Mesendoderm (in vitro differentiated cells): Measurements from ENCODE around the gene TEX26.

Experiments used
- DNase-seq: peaks from one replicate; pipeline ENCODE4 v3.0.0; 2013
- H2AK5ac ChIP-seq: 2 replicates; pipeline ENCODE4 v1.6.1; 2013; ENCODE audit warnings: low read length, inconsistent platforms
- H2BK120ac ChIP-seq: 2 replicates; pipeline ENCODE4 v1.6.1; 2013; ENCODE audit warnings: low read depth, mild to moderate bottlenecking, low read length, moderate library complexity, mixed read lengths
- H2BK15ac ChIP-seq: replicated peaks from 2 replicates; pipeline ENCODE4 v1.6.1; 2013; ENCODE audit warnings: low read depth, mild to moderate bottlenecking, moderate library complexity
- H2BK5ac ChIP-seq: 2 replicates; pipeline ENCODE4 v1.6.1; 2013; ENCODE audit warnings: low read length, inconsistent platforms
- H3K18ac ChIP-seq: 2 replicates; pipeline ENCODE4 v1.6.1; 2013; ENCODE audit warnings: mild to moderate bottlenecking, low read length, mixed read lengths
- H3K23ac ChIP-seq: one replicate; pipeline ENCODE4 v1.6.1; 2013; ENCODE audit warnings: low read length
- H3K27ac ChIP-seq: 2 replicates; pipeline ENCODE4 v1.5.1; 2013; ENCODE audit warnings: low read depth, mild to moderate bottlenecking, inconsistent platforms, low read length, moderate library complexity
- H3K27me3 ChIP-seq: 2 replicates; pipeline ENCODE4 v1.6.1; 2013; ENCODE audit warnings: low read length, control low read depth, mild to moderate bottlenecking, inconsistent platforms; ENCODE audit not compliant: insufficient read depth, poor library complexity
- H3K36me3 ChIP-seq: 2 replicates; pipeline ENCODE4 v1.6.1; 2013; ENCODE audit warnings: low read length, inconsistent platforms; ENCODE audit not compliant: control insufficient read depth, insufficient read depth
- H3K4ac ChIP-seq: one replicate; pipeline ENCODE4 v1.6.1; 2013; ENCODE audit warnings: low read depth, mild to moderate bottlenecking, low read length, moderate library complexity
- H3K4me1 ChIP-seq: 2 replicates; pipeline ENCODE4 v1.6.1; 2013; ENCODE audit warnings: low read depth, low read length, inconsistent platforms; ENCODE audit not compliant: control insufficient read depth
- H3K4me2 ChIP-seq: 2 replicates; pipeline ENCODE4 v1.6.1; 2013; ENCODE audit warnings: low read length
- H3K4me3 ChIP-seq: 2 replicates; pipeline ENCODE4 v1.5.1; 2013; ENCODE audit warnings: mild to moderate bottlenecking, low read length
- H3K56ac ChIP-seq: one replicate; pipeline ENCODE4 v1.6.1; 2013; ENCODE audit warnings: low read length
- H3K79me1 ChIP-seq: 2 replicates; pipeline ENCODE4 v1.6.1; 2013; ENCODE audit warnings: low read length, inconsistent platforms
- H3K79me2 ChIP-seq: 2 replicates; pipeline ENCODE4 v1.6.1; 2013; ENCODE audit warnings: mild to moderate bottlenecking, low read length; ENCODE audit not compliant: control insufficient read depth, insufficient read depth
- H3K9ac ChIP-seq: 2 replicates; pipeline ENCODE4 v1.6.1; 2013; ENCODE audit warnings: low read length, inconsistent platforms
- H4K5ac ChIP-seq: one replicate; pipeline ENCODE4 v1.6.1; 2013; ENCODE audit warnings: low read length
- H4K8ac ChIP-seq: one replicate; pipeline ENCODE4 v1.6.1; 2013; ENCODE audit warnings: low read depth, mild to moderate bottlenecking, control low read depth, low read length, moderate library complexity
- WGBS: extraction: QIAGEN DNeasy Blood & Tissue Kit; methylation state at CpG from one replicate; pipeline ENCODE4 v1.1.7; 2013; ENCODE audit warnings: low lambda C conversion rate, missing lambda C conversion rate; ENCODE audit not compliant: insufficient coverage; ENCODE audit errors: extremely low coverage; 5-methylcytosine and 5-hydroxymethylcytosine counted together

TEX26 gene

DNA sequence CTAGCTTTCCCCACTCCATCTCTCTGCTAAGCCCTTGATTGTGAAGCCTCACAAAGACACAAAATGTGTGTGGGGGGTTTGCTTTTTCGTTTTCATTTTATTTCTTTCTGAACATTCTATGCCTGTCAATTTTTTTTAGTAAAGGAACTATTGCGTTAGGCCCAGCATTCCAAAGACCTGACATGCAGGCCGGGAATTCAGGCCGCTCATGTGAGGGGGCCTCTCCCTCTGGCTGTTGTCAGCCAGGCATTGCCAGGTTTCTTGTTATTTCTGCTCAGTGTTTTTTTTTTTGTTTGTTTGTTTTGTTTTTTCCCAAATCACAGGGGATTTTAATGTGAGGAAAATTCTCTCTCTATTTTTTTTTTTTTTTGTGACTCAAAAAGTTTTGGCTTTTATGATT lies 36.7 kb upstream of the TEX26 start:
- WGBS, result no CpG with 5 or more reads among the region's 4 CpGs
- H3K4me3 ChIP-seq, result no peak overlapping the region
- DNase-seq, result peak; percentile 83

DNA sequence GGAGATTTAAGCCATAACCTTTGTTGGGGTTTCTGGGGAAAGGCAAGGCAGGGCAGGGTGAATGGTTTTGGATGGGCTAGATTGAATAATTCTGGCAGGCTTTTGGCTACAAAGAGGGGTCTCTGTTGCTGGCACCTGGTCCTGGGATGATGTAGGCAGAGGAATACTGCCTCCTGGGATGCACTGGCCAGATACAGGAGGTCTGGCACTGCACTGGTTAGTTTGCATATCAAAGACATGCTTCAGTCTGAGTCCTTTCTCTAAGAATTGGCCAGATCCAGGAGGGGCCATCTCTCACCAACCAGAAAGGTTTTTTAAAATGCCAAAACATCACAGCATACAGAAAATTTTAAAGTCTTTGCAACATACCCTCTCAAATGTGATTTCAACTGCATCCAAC lies 34.4 kb upstream of the TEX26 start:
- H3K27ac ChIP-seq, result no peak overlapping the region
- H2BK15ac ChIP-seq, result no peak overlapping the region
- H3K36me3 ChIP-seq, result no peaks in the 10 kb centered on the region
- DNase-seq, result peak; percentile 39
- no peak overlapping the region for H4K8ac ChIP-seq
- no peak overlapping the region for H3K23ac ChIP-seq
- H4K5ac ChIP-seq, result no peak overlapping the region
- H3K27me3 ChIP-seq, result no peaks in the 10 kb centered on the region
- no peak overlapping the region for H2AK5ac ChIP-seq
- no peaks in the 10 kb centered on the region for H3K79me2 ChIP-seq
- no peak overlapping the region for H2BK120ac ChIP-seq
- H3K4me1 ChIP-seq, result no peaks in the 10 kb centered on the region
- no peak overlapping the region for H3K4me3 ChIP-seq
- H2BK5ac ChIP-seq, result no peak overlapping the region
- no peak overlapping the region for H3K56ac ChIP-seq
- H3K18ac ChIP-seq, result no peak overlapping the region
- H3K4ac ChIP-seq, result no peak overlapping the region
- H3K79me1 ChIP-seq, result no peaks in the 10 kb centered on the region
- H3K4me2 ChIP-seq, result no peak overlapping the region
- H3K9ac ChIP-seq, result no peak overlapping the region

More for the DNA sequence above, 36.7 kb upstream of the TEX26 start:
- Histone ChIP-seq H3K4ac (no peak overlapping the region), H4K5ac (no peak overlapping the region), H3K27me3 (no peaks in the 10 kb centered on the region), H3K23ac (no peak overlapping the region), H3K56ac (no peak overlapping the region), H3K79me1 (no peaks in the 10 kb centered on the region), H3K36me3 (no peaks in the 10 kb centered on the region), H2BK120ac (no peak overlapping the region), H4K8ac (no peak overlapping the region), H3K4me1 (no peaks in the 10 kb centered on the region), H3K18ac (no peak overlapping the region), H3K27ac (no peak overlapping the region), H3K79me2 (no peaks in the 10 kb centered on the region), H2AK5ac (no peak overlapping the region), H3K9ac (no peak overlapping the region), H2BK15ac (no peak overlapping the region), H3K4me2 (no peak overlapping the region), H2BK5ac (no peak overlapping the region)

DNA sequence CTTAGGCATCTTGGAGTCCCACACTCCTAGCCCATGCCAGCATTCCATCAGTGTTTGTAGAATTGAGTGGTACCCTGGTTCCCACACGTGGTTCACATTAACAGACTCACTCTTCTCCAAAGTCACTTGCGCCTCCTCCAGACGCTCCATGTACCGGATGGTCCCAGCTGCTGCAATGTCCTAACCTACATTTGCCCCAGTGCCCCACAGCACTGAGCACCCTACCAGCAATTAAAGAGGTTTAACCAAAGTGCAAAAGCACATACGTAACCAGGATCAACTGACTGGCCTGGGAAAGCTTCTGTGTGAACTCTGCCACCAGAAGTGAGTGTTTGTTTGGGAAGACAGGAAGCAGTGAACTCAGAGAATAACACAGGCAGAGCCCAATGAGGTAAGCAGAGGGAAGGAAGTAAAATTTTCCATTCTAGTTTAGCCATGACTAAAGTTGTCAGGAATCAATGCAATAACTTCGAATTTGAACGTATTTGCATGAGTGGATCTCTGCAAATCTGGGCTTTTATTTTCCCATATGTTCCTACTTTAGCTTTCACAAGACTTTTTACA lies 33.7 kb upstream of the TEX26 start:
- Histone ChIP-seq H2BK120ac (no peak overlapping the region), H3K4me3 (no peak overlapping the region), H3K18ac (peak overlapping the region; percentile 24)

DNA sequence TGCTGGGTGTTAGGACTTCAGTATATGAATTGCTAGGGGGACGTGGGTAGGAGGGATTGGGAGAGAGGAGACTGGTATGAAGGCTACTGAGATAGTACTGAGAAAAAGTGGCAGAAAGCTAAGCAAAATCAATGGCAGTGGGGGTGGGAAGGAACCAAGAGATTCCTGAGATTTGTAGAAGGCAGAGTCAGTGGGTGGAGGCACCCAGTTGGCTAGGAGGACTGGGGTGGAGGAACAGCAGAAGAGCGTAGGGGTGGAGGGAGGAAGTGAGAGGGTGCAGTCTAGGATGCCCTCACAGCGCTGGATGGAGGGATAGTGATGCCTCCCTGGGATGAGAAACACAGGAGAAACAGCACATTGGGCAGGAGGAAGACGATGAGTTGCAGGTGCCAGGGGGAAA lies 32.0 kb upstream of the TEX26 start:
- Histone ChIP-seq H4K8ac (no peak overlapping the region), H3K4me2 (no peak overlapping the region), H2BK120ac (no peak overlapping the region), H2BK15ac (no peak overlapping the region), H3K36me3 (no peaks in the 10 kb centered on the region), H3K56ac (no peak overlapping the region), H3K4me1 (no peaks in the 10 kb centered on the region), H3K79me1 (no peaks in the 10 kb centered on the region), H2BK5ac (no peak overlapping the region), H3K4me3 (no peak overlapping the region), H4K5ac (no peak overlapping the region), H3K23ac (no peak overlapping the region), H3K9ac (no peak overlapping the region), H2AK5ac (no peak overlapping the region), H3K27ac (no peak overlapping the region), H3K27me3 (peaks cover 2% of the 10 kb centered on the region), H3K79me2 (no peaks in the 10 kb centered on the region), H3K18ac (no peak overlapping the region), H3K4ac (no peak overlapping the region)
- no CpG with 5 or more reads among the region's 4 CpGs for WGBS
- no peak for DNase-seq

More for the DNA sequence above, 33.7 kb upstream of the TEX26 start:
- H3K27me3 ChIP-seq, result no peaks in the 10 kb centered on the region
- H2BK15ac ChIP-seq, result no peak overlapping the region
- no peak overlapping the region for H4K8ac ChIP-seq
- H3K36me3 ChIP-seq, result no peaks in the 10 kb centered on the region
- no peak overlapping the region for H3K23ac ChIP-seq
- no peak overlapping the region for H3K4ac ChIP-seq
- no peak overlapping the region for H3K56ac ChIP-seq
- H2BK5ac ChIP-seq, result no peak overlapping the region
- no peak overlapping the region for H4K5ac ChIP-seq
- H3K27ac ChIP-seq, result no peak overlapping the region
- H3K79me2 ChIP-seq, result no peaks in the 10 kb centered on the region
- DNase-seq, result peak; percentile 33
- no peak overlapping the region for H3K4me2 ChIP-seq
- H3K9ac ChIP-seq, result no peak overlapping the region
- no CpG with 5 or more reads among the region's 7 CpGs for WGBS
- H3K79me1 ChIP-seq, result no peaks in the 10 kb centered on the region
- no peak overlapping the region for H2AK5ac ChIP-seq
- H3K4me1 ChIP-seq, result no peaks in the 10 kb centered on the region

DNA sequence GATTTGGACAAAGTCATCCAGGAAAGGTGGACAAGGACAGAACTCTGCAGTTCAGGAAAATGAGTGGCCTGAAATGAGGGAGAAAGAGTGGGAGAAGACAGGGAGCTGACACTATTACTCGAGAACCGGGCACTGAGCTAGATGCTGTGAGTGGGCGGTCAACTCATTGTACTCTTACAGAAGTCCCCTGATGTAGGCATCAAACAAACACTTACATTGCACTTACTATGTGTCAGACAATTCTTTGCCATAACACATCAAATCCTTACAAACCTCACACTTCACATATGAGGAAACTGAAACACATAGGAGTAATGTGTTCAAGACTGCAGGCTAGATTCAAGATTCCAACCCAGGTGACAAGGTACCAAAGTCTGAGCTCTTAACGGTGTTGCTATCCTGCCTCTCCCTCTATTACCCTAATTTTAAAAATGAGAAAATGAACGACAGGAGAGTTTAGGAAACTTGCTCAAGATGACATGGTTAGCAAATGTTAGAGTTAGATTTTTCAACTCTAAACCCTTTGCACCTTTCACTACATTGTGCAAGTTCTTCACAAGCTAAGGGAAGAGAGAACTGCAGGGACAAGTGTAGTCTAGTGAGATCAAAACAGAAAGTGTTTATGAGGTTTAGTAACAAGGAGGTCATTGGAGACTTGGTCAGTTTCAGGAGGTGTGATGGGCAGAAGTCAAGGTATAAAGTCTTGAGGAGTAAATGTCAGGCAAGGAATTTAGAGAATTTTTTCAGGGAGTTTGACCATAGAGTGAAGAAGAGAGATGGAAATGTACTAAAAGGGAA lies 31.3 kb upstream of the TEX26 start:
- no peak overlapping the region for H3K23ac ChIP-seq
- peaks cover 2% of the 10 kb centered on the region for H3K27me3 ChIP-seq
- H3K79me1 ChIP-seq, result no peaks in the 10 kb centered on the region
- no peak overlapping the region for H4K5ac ChIP-seq
- no peak overlapping the region for H4K8ac ChIP-seq
- H2BK5ac ChIP-seq, result no peak overlapping the region
- no peaks in the 10 kb centered on the region for H3K4me1 ChIP-seq
- WGBS, result no CpG with 5 or more reads among the region's 5 CpGs
- no peaks in the 10 kb centered on the region for H3K79me2 ChIP-seq
- H3K4me2 ChIP-seq, result no peak overlapping the region
- H3K18ac ChIP-seq, result no peak overlapping the region
- H3K27ac ChIP-seq, result no peak overlapping the region
- no peak overlapping the region for H3K4me3 ChIP-seq
- H2AK5ac ChIP-seq, result no peak overlapping the region
- no peaks in the 10 kb centered on the region for H3K36me3 ChIP-seq
- no peak overlapping the region for H2BK15ac ChIP-seq
- H3K9ac ChIP-seq, result no peak overlapping the region
- no peak overlapping the region for H2BK120ac ChIP-seq
- H3K56ac ChIP-seq, result no peak overlapping the region
- H3K4ac ChIP-seq, result no peak overlapping the region
- DNase-seq, result no peak

DNA sequence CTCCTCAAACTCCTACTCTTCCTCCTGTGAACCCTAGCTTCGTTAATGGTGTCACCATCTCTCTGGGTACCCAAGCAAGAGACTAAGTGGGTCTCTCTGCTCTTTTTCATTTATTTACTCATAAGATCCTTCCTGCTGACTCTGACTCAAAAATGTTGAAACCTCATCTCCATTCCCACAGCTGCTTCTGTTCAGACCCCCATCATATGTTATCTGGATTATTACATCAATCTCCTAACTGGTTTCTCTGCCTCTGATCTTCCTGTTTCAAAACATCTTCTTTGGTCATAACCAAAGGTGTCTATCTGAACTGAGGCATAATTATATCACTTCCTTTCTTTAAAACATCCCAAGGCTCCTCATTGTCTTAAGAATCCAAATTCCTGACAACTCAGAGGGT lies 28.4 kb upstream of the TEX26 start:
- Histone ChIP-seq H3K27me3 (peaks cover 5% of the 10 kb centered on the region), H2BK15ac (no peak overlapping the region)
- WGBS, result no CpG with 5 or more reads among the region's 1 CpG

More for the DNA sequence above, 28.4 kb upstream of the TEX26 start:
- Histone ChIP-seq H3K23ac (no peak overlapping the region), H3K18ac (no peak overlapping the region), H2AK5ac (no peak overlapping the region), H3K79me1 (no peaks in the 10 kb centered on the region), H3K4me1 (no peaks in the 10 kb centered on the region), H2BK120ac (no peak overlapping the region), H3K56ac (no peak overlapping the region), H4K8ac (no peak overlapping the region), H3K9ac (no peak overlapping the region), H2BK5ac (no peak overlapping the region), H3K79me2 (no peaks in the 10 kb centered on the region), H4K5ac (no peak overlapping the region), H3K4ac (no peak overlapping the region), H3K4me2 (no peak overlapping the region), H3K27ac (no peak overlapping the region), H3K36me3 (no peaks in the 10 kb centered on the region), H3K4me3 (no peak overlapping the region)
- DNase-seq, result no peak
